Endodermal cell (in vitro differentiated cells): ENCODE results near the gene COMMD6. TPM values are rescaled to one million over a fixed set of nuclear protein-coding genes. Genes with fewer than 3 reads are reported as not detected.

Experiments
- DNase-seq: peaks from one replicate; pipeline ENCODE4 v3.0.0-alpha.2; 2017
- H3K27ac ChIP-seq: 2 replicates; pipeline ENCODE4 v1.5.1; 2013; ENCODE audit warnings: mild to moderate bottlenecking, low read depth, low read length, moderate library complexity
- H3K27me3 ChIP-seq: 2 replicates; pipeline ENCODE4 v1.6.1; 2013; ENCODE audit warnings: mild to moderate bottlenecking, low read length, moderate library complexity; ENCODE audit not compliant: insufficient read depth, control insufficient read depth, poor library complexity, severe bottlenecking
- H3K36me3 ChIP-seq: 2 replicates; pipeline ENCODE4 v1.7.0; 2013; ENCODE audit warnings: mild to moderate bottlenecking, low read length, moderate library complexity; ENCODE audit not compliant: control insufficient read depth, insufficient read depth
- H3K4me1 ChIP-seq: one replicate; pipeline ENCODE4 v1.7.0; 2013; ENCODE audit warnings: low read length; ENCODE audit not compliant: control insufficient read depth, insufficient read depth
- H3K4me3 ChIP-seq: 2 replicates; pipeline ENCODE4 v1.5.1; 2013; ENCODE audit warnings: mild to moderate bottlenecking, low read length, moderate library complexity
- H3K9ac ChIP-seq: 2 replicates; pipeline ENCODE4 v1.6.1; 2013; ENCODE audit warnings: mild to moderate bottlenecking, low read length, moderate library complexity; ENCODE audit not compliant: poor library complexity, severe bottlenecking; ENCODE audit errors: extremely low read depth
- H3K9me3 ChIP-seq: 2 replicates; pipeline ENCODE4 v1.6.1; 2013; ENCODE audit warnings: mild to moderate bottlenecking, low read length, moderate library complexity; ENCODE audit not compliant: control insufficient read depth
- H3K27ac Mint-ChIP-seq: 2 replicates; pipeline ENCODE4 v1.8.0; 2020; ENCODE audit warnings: mixed read lengths
- H3K27me3 Mint-ChIP-seq: 2 replicates; pipeline ENCODE4 v1.8.0; 2021; ENCODE audit warnings: mild to moderate bottlenecking, mixed read lengths; ENCODE audit not compliant: insufficient read depth
- H3K36me3 Mint-ChIP-seq: 2 replicates; pipeline ENCODE4 v1.8.0; 2020; ENCODE audit warnings: low read depth, mixed read lengths
- H3K4me1 Mint-ChIP-seq: 2 replicates; pipeline ENCODE4 v1.8.0; 2020; ENCODE audit warnings: mixed read lengths
- H3K4me3 Mint-ChIP-seq: 2 replicates; pipeline ENCODE4 v1.8.0; 2020; ENCODE audit warnings: mild to moderate bottlenecking, moderate library complexity, mixed read lengths
- H3K9me3 Mint-ChIP-seq: 2 replicates; pipeline ENCODE4 v1.8.0; 2020; ENCODE audit warnings: mild to moderate bottlenecking, mixed read lengths
- CTCF ChIP-seq: fragments of 200-600 bp; sonication (generic); conservative IDR thresholded peaks from 2 replicates; pipeline ENCODE4 v1.5.0; 2021; ENCODE audit warnings: antibody characterized with exemption, mild to moderate bottlenecking
- WGBS, 2 experiments: methylation state at CpG; one replicate each; pipeline versions ENCODE4 v1.1.5 to v1.1.7; 2013; ENCODE audit warnings: missing lambda C conversion rate in 2 of 2, mixed read lengths in 1 of 2; ENCODE audit not compliant: insufficient coverage in 1 of 2, insufficient read length in 1 of 2; 5-methylcytosine and 5-hydroxymethylcytosine counted together
- total RNA-seq, 2 donors: library from RNA; stranded (reverse); fragmentation: NEBNext Ultra II Directional in 1 of 2; extraction: Animal tissue kit (Norgen Biotek cat#: 25700) in 1 of 2; gene quantifications; 2 replicates in 1 of 2; 3 replicates in 1 of 2; pipeline ENCODE4 v1.2.1, GENCODE V29; 2021

The COMMD6 gene
- total RNA-seq, 2 donors from 2014 or later = 119 to 128 TPM

DNA sequence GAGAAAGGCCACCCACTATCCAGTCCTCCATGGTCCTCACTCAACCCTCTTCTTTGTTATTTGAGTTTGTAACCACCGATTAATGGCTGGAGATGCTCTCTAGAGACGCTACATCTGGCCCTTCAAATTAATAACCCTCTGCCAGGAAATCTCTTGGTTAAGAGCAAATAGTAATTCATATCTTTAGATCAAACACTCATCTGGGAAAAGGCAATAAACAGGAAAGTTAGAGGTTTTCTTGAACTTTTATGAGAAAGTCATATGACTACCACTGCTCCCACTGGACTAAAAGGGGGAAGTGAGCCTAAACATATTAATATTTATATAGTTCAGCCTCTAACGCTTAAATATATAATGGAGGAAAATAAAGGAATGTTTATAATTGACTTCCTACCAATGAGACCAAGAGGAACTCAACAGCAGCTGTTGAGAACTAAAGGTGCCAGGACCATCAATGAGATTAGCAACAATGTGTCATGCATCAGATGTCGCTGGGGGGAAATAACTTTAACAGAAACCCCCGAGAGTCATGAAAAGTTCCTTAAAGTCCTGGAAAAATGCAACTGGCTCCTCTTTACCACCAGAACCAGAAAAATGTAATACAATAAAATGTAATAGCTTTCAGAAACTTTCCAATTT lies 58.4 kb downstream of the COMMD6 start:
- no peak overlapping the region for H3K9ac ChIP-seq
- peaks cover 63% of the 10 kb centered on the region for H3K27me3 ChIP-seq
- no peak overlapping the region for H3K27ac ChIP-seq
- Mint-ChIP-seq H3K27ac (no peak overlapping the region), H3K27me3 (peaks cover 64% of the 10 kb centered on the region), H3K36me3 (no peaks in the 10 kb centered on the region), H3K9me3 (no peaks in the 10 kb centered on the region), H3K4me1 (peaks cover 7% of the 10 kb centered on the region), H3K4me3 (no peak overlapping the region)
- H3K4me3 ChIP-seq = no peak overlapping the region
- no peak for TF ChIP-seq CTCF
- no peaks in the 10 kb centered on the region for H3K4me1 ChIP-seq
- no peak for DNase-seq
- H3K9me3 ChIP-seq = no peaks in the 10 kb centered on the region
- WGBS, 2 experiments = 95 to 100% methylated on average over 1 to 5 of the region's 5 CpGs
- H3K36me3 ChIP-seq = no peaks in the 10 kb centered on the region

- no peak overlapping the region for H3K4me3 ChIP-seq
- H3K27ac ChIP-seq = no peak overlapping the region
- no peak overlapping the region for H3K27ac Mint-ChIP-seq
- TF ChIP-seq CTCF = no peak
- peaks cover 63% of the 10 kb centered on the region for H3K27me3 ChIP-seq
- H3K4me1 ChIP-seq = no peaks in the 10 kb centered on the region
- no peak overlapping the region for H3K4me3 Mint-ChIP-seq
- no peaks in the 10 kb centered on the region for H3K9me3 ChIP-seq
- H3K9me3 Mint-ChIP-seq = no peaks in the 10 kb centered on the region
- WGBS, 2 experiments = 92 to 93% methylated on average over 4 of the region's 4 CpGs
- no peaks in the 10 kb centered on the region for H3K36me3 Mint-ChIP-seq
- H3K9ac ChIP-seq = no peak overlapping the region
- H3K36me3 ChIP-seq = no peaks in the 10 kb centered on the region
- DNase-seq = no peak
- peaks cover 60% of the 10 kb centered on the region for H3K27me3 Mint-ChIP-seq
- peaks cover 7% of the 10 kb centered on the region for H3K4me1 Mint-ChIP-seq
Observed at GRCh38 chr13:75478659-75479058, 59.0 kb downstream of the COMMD6 start.

Other genes with a start within 250 kb of the COMMD6 start
- 1 to 10 TPM; 3.2 to 4.7 TPM for gene TBC1D4, start 55.7 kb downstream of the COMMD6 start, total RNA-seq
- 10 to 100 TPM; 27.6 to 30.6 TPM for gene UCHL3, start 11.9 kb upstream of the COMMD6 start, total RNA-seq
- 10 to 100 TPM in 1 of 2 donors, 1 to 10 TPM in 1; 9.9 to 14.1 TPM for gene LMO7, start 98.5 kb upstream of the COMMD6 start, total RNA-seq